HG03469 (cell line): ENCODE measurements around the gene FNDC8.
"Not testable (repeated sequence)": the region's sequence is repeated elsewhere in the genome, so short reads cannot be mapped to it uniquely, and the experiment has no call there.

ENCODE experiments used
- ATAC-seq: cut with Tn5 transposase; IDR thresholded peaks from one replicate; pipeline ENCODE4 v1.9.1; 2021; ENCODE audit warnings: mild to moderate bottlenecking, moderate library complexity, moderate number of reproducible peaks; ENCODE audit not compliant: unreplicated experiment

Gene FNDC8

GRCh38 chr17:35121315-35121714 is at the start of gene FNDC8:
TSS of gene FNDC8 (plus strand) at chr17:35121615. CDS start at chr17:35121694, 79 bp downstream.
- no peak for ATAC-seq

GRCh38 chr17:35073183-35073790 is 48.1 kb upstream of the FNDC8 start:
- no peak for ATAC-seq

GRCh38 chr17:35073991-35074627 is 47.3 kb upstream of the FNDC8 start:
- ATAC-seq: no peak

- ATAC-seq: no peak
These were observed 46.4 kb upstream of the FNDC8 start for GRCh38 chr17:35074711-35075707.

- ATAC-seq: no peak
These were observed 44.5 kb upstream of the FNDC8 start for GRCh38 chr17:35076874-35077273.

DNA sequence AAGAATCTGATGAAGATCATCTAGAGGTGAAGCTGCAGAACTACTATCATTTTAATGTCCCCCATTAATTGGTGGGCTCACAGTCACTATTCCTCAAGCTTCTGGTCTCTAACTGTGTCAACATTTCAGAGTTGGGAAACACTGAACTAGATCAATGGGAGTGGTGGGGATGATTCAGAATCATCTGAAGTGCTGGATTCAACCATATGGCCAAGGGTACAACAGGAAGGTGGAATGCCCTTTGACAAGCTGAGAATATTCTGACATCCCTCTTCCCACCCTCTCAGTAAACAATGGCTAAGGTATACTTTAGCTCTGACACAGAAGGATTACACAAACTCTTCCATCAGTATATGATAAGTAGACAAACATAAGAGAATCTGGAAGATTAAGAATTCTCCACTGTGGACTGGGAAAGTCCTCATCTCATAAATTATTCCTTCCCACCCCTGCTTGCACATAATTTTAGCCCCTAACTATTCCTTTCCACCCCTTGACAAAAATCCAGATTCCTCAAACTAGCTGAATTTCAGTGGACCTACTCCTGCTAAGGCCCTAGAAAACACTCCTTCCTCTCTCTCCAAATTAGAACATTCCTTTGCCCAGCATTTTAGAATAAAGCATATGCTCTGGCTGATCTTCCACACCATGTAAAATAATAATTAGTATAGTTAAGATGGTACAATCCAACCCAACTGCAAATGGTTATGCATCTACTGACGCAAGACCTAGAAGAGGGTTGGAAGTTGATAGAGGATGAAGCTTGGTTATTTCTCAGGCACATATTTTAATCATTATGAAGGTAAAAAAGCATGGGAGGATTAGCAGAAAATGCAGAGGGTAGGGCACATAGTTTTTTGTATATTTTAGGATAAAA is 41.6 kb upstream of the FNDC8 start:
- no peak for ATAC-seq

DNA sequence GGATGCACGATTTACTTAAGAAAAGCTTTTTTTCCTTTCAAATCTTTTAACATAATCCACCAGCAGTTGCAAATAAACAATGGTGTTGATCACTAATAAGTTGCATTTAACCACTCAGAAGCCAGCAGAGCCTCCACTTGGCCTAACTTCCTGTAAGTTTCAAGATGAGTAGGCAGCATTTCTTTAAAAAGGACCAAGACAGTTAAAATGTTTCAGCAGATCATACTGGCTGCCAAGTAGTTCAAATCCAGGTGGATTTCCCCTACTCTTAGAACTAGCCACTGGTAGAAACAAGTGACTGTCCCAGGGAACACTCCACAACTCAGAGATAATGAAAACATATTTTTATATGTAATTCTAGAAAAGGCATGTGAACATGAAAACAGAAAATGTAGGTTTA is 40.9 kb upstream of the FNDC8 start:
- no peak for ATAC-seq

DNA sequence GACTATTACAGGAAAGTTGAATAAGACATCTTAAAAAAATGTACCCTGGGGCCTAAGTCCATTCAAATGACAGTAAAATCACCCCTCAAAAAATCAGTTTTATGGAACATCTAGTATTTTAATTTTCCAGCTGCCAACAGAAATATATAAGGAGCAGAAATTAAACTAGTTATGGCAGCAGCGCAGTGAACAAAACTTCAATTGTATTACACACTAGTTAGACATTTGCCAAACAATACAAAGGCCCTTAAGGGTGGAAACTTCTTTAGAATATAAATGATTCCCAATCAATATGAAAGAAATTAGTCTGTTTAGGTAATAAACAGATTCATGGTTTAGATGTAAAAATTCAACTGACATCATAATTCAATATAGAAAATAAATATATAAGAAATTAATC is 39.8 kb upstream of the FNDC8 start:
- ATAC-seq: no peak

GRCh38 chr17:35082073-35082657 is 39.2 kb upstream of the FNDC8 start:
- no peak for ATAC-seq

DNA sequence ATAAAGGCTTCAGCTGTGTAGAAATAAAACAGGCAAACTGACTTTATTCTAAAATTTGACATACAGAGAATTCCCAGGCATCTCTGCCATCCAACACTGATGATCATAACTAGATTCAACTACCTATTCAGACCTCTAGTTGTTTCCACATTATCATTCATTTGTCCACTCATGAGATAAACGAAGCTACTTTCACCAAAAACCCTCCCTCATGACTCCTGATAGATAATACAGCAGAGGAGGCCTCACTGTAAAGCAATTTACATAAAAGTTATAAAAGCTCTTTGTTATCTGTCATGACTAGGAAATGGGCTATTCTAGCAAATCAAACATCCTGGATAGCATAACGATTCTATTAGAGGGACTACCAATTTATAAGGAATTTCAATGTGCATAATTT is 38.3 kb upstream of the FNDC8 start:
- ATAC-seq: no peak

- ATAC-seq: no peak
These were observed 36.4 kb upstream of the FNDC8 start for GRCh38 chr17:35084987-35085386.

DNA sequence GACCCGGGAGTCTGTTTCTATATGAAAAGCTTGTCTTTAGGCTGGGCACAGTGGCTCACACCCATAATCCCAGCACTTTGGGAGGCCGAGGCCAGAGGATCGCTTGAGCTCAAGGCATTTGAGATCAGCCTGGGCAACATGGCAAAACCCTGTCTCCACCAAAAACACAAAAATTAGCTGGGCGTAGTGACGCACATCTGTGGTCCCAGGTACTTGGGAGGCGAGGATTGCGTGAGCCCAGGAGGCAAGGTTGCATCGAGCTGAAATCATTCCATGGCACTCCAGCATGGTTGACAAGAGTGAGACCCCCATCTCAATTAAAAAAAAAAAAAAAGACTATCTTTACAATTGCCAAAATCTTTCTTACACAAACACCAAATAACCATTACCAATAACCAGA is 35.3 kb upstream of the FNDC8 start:
- ATAC-seq: no peak

- no peak for ATAC-seq
These were observed 34.4 kb upstream of the FNDC8 start for GRCh38 chr17:35086931-35087573.

GRCh38 chr17:35087731-35088355 is 33.6 kb upstream of the FNDC8 start:
- ATAC-seq: no peak

DNA sequence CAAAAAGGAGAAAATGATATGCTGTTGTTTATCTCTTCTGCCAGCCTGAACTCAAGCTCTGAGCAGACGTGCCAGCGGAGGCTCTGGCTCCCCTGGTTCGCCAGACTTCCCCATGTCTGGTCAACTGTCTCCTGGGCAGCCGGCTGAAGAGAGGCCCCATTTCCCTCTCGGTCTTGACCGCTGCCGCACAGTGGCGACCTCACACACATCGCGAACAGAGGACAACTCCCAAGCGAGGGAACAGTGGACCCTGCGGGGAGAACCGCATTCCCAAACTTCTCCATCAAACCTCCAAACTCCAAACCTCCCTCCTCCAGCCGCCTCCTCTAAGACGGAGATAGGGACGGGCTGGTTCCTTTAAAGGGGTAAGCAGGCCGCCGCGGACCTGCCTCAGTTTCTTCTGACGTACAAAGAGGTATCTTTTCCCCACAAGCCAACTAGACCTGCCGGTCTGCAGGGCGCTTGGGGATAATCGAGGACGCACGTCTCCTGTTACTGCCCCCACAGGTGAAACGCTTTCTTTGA is 33.0 kb upstream of the FNDC8 start:
- ATAC-seq: no peak

DNA sequence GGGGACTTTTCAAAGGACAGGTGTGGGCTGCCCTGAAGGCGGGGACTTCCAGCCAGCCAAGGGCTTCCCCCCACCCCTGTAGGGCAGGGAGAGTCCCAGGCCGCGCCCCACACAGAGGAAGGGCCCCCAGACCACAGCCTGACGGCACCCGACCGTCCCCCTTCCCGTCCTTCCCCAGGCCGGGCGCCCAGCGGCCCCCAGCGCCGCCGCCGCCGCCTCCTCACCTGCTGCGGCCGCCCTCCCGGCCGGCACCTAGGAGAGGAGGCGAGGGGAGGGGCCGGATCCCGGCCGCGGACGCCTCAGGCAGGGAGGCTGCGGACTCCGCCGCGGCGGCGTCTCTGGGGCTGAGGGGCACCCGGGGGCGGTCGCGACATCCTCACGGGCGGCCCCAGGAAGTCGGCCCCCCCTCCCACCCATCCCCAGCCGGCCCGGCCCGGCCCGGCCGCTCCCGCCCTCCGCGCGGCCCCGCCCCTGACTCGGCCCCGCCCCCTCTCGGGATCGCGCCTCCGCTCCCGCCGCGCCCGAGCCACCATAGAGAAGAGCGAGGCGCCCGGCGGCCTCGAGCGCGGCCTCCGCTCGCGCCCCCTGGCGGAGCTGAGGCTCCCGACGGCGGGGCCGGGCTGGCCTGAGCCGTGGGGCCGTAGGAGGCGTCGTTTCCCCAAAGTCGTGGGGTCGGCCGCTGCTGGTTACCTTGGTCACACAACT is 32.4 kb upstream of the FNDC8 start:
- ATAC-seq: peak; percentile 39

DNA sequence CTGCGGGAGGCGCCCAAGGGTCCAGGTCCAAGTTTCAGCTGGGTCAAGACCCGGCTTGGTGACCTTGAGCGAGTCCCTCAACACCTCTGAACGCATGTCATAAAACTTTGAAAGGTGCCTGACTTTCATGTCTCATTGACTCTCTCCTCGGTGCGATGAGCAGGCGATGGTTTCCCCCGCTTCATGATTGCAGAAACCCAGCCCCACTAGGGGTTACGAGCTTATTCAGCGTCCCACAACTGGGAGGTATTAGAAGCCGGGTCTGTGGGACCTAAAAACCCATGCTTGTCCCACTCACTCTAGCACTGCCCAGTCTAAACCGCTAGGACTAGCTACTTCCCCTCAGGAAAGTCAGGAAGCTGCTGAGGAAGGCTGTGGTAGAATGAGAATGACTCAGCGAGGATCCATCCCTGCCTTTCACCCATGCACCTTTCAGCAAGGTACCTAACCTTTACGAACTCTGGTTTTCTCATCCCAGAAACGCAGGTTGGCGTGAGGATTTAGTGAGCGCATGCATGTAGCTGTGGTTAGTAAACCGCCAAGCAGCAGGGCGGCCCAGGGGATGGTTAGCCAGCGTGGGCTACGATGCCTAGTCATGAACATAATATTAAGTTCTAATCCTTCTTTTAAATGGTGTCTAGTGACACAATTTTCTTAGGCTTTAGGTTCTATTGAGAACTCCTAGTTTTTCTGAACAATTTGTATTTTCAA is 31.7 kb upstream of the FNDC8 start:
- no peak for ATAC-seq

DNA sequence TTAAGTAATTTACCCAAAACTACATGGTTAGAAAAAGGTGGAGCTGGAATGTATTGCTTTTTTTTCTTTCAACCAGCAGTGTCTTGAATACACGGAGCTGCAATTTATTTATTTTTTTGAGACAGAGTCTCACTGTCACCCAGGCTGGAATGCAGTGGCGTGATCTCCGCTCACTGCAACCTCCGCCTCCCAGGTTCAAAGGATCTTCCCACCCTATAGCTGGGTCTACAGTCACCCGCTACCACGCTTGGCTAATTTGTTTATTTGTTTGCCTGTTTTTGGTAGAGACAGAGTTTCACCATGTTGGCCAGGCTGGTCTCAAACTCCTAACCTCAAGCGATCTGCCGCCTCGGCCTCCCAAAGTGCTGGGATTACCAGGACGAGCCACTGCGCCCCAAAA is 30.7 kb upstream of the FNDC8 start:
- ATAC-seq: not testable (repeated sequence)
